GM23338 (cell line): Measurements from ENCODE around the gene TAGLN. TPM values are rescaled to one million over a fixed set of nuclear protein-coding genes. Genes with fewer than 3 reads are reported as not detected.

Source experiments
- ATAC-seq: fragments of 200-7000 bp; cut with Tn5 transposase; 3 replicates; pipeline ENCODE4 v1.9.1; 2020
- DNase-seq: peaks from one replicate; pipeline ENCODE4 v3.0.0-alpha.2; 2015; ENCODE audit warnings: low spot score
- H2AFZ ChIP-seq: fragments of 200-600 bp; sonication (generic); 2 replicates; pipeline ENCODE4 v1.8.0; 2016; ENCODE audit warnings: antibody characterized with exemption, mild to moderate bottlenecking, moderate library complexity
- H3F3A ChIP-seq: fragments of 200-600 bp; sonication (generic); replicated peaks from 2 replicates; pipeline ENCODE4 v1.8.0; 2017; ENCODE audit warnings: antibody characterized with exemption, mixed run types, low read depth
- H3K27ac ChIP-seq: fragments of 200-600 bp; sonication (generic); 2 replicates; pipeline ENCODE4 v1.6.1; 2016; ENCODE audit warnings: low read depth
- H3K27me3 ChIP-seq: fragments of 200-600 bp; sonication (generic); 2 replicates; pipeline ENCODE4 v1.8.0; 2016; ENCODE audit warnings: mild to moderate bottlenecking, mixed run types, moderate library complexity; ENCODE audit not compliant: insufficient read depth
- H3K36me3 ChIP-seq: fragments of 200-600 bp; sonication (generic); 2 replicates; pipeline ENCODE4 v1.8.0; 2016; ENCODE audit warnings: mild to moderate bottlenecking; ENCODE audit not compliant: insufficient read depth
- H3K4me1 ChIP-seq: fragments of 200-600 bp; sonication (generic); 2 replicates; pipeline ENCODE4 v1.8.0; 2016; ENCODE audit warnings: mild to moderate bottlenecking, moderate library complexity; ENCODE audit not compliant: insufficient read depth
- H3K4me2 ChIP-seq: fragments of 200-600 bp; sonication (generic); 2 replicates; pipeline ENCODE4 v1.7.1; 2017; ENCODE audit warnings: mixed run types
- H3K4me3 ChIP-seq: fragments of 200-600 bp; sonication (generic); 2 replicates; pipeline ENCODE4 v1.6.1; 2016; ENCODE audit warnings: mixed run types
- H3K79me2 ChIP-seq: fragments of 200-600 bp; sonication (generic); replicated peaks from 2 replicates; pipeline ENCODE4 v1.8.0; 2017; ENCODE audit warnings: mild to moderate bottlenecking; ENCODE audit not compliant: insufficient read depth
- H3K9me2 ChIP-seq: fragments of 200-600 bp; sonication (generic); 2 replicates; pipeline ENCODE4 v1.8.0; 2017; ENCODE audit not compliant: insufficient read depth
- H4K20me1 ChIP-seq: fragments of 200-600 bp; sonication (generic); replicated peaks from 2 replicates; pipeline ENCODE4 v1.8.0; 2017; ENCODE audit warnings: mild to moderate bottlenecking; ENCODE audit not compliant: insufficient read depth
- H3K27ac Mint-ChIP-seq: 2 replicates; pipeline ENCODE4 v1.8.0; 2020; ENCODE audit warnings: inconsistent platforms, mild to moderate bottlenecking, moderate library complexity, mixed read lengths
- H3K27me3 Mint-ChIP-seq: 3 replicates; pipeline ENCODE4 v1.8.0; 2022; ENCODE audit warnings: low read depth, mild to moderate bottlenecking, moderate library complexity, mixed read lengths, inconsistent platforms; ENCODE audit not compliant: insufficient read depth, poor library complexity
- H3K36me3 Mint-ChIP-seq: 3 replicates; pipeline ENCODE4 v1.8.0; 2021; ENCODE audit warnings: low read depth, mild to moderate bottlenecking, inconsistent platforms, moderate library complexity, mixed read lengths
- H3K4me1 Mint-ChIP-seq: 3 replicates; pipeline ENCODE4 v1.8.0; 2020; ENCODE audit warnings: mild to moderate bottlenecking, inconsistent platforms, mixed read lengths
- H3K4me3 Mint-ChIP-seq: 3 replicates; pipeline ENCODE4 v1.8.0; 2021; ENCODE audit warnings: moderate library complexity, mild to moderate bottlenecking, inconsistent platforms, mixed read lengths
- H3K9me3 Mint-ChIP-seq: 3 replicates; pipeline ENCODE4 v1.8.0; 2020; ENCODE audit warnings: moderate library complexity, mild to moderate bottlenecking, inconsistent platforms, mixed read lengths
- CREB1 ChIP-seq: fragments of 250-450 bp; sonication (Bioruptor Pico); IDR thresholded peaks from 2 replicates; pipeline ENCODE4 v1.5.0; 2020; ENCODE audit warnings: low read depth, mild to moderate bottlenecking, moderate library complexity
- CTCF ChIP-seq, 2 experiments: fragments of 200-600 bp in 1 of 2; sonication (generic) in 1 of 2; conservative IDR thresholded peaks; 2 replicates each; pipeline versions ENCODE4 v1.5.1 to v1.6.1; 2016 to 2017; ENCODE audit warnings: antibody characterized with exemption in 2 of 2, low read depth in 2 of 2, mild to moderate bottlenecking in 2 of 2, moderate library complexity in 1 of 2
- EZH2 ChIP-seq: fragments of 200-600 bp; sonication (generic); IDR thresholded peaks from one replicate; pipeline ENCODE4 v1.8.0; 2017; ENCODE audit warnings: antibody characterized with exemption, mild to moderate bottlenecking, low read depth; ENCODE audit not compliant: unreplicated experiment
- JUNB ChIP-seq: IDR thresholded peaks from one replicate; pipeline ENCODE4 v1.6.1; 2016; ENCODE audit warnings: antibody characterized with exemption; ENCODE audit not compliant: unreplicated experiment
- NANOG ChIP-seq: IDR thresholded peaks from 2 replicates; pipeline ENCODE4 v1.6.1; 2016; ENCODE audit warnings: antibody characterized with exemption, borderline replicate concordance
- POLR2AphosphoS5 ChIP-seq: IDR thresholded peaks from 2 replicates; pipeline ENCODE4 v1.6.1; 2016; ENCODE audit warnings: antibody characterized with exemption, low read depth
- REST ChIP-seq: IDR thresholded peaks from one replicate; pipeline ENCODE4 v1.6.1; 2018; ENCODE audit warnings: antibody characterized with exemption; ENCODE audit not compliant: unreplicated experiment
- STAT1 ChIP-seq: IDR thresholded peaks from one replicate; pipeline ENCODE4 v1.6.1; 2016; ENCODE audit warnings: antibody characterized with exemption; ENCODE audit not compliant: unreplicated experiment
- ZNF114 ChIP-seq: fragments of 250-450 bp; sonication (Bioruptor Pico); IDR thresholded peaks from 2 replicates; pipeline ENCODE4 v1.5.0; 2020; ENCODE audit warnings: mild to moderate bottlenecking, moderate library complexity
- ZNF331 ChIP-seq: fragments of 250-450 bp; sonication (Bioruptor Pico); IDR thresholded peaks from 2 replicates; pipeline ENCODE4 v1.5.0; 2020; ENCODE audit warnings: low read depth, mild to moderate bottlenecking, moderate library complexity
- polyA plus RNA-seq: library from polyadenylated mRNA; unstranded; fragments of >200 nt; fragmentation: Nextera tagmentation; extraction: Ambion mirVana; gene quantifications from 2 replicates; pipeline ENCODE4 v1.2.1, GENCODE V29; 2016
- total RNA-seq: library from RNA; depleted of rRNA; stranded (reverse); fragments of >200 nt; shearing (Covaris generic); gene quantifications from 2 replicates; pipeline ENCODE4 v1.2.3, GENCODE V29; 2014
- TF ChIP-seq, protein P1 (sequence below): IDR thresholded peaks from 2 replicates; pipeline ENCODE4 v1.6.1; 2016; ENCODE audit warnings: antibody characterized with exemption
- TF ChIP-seq, protein P2 (sequence below): fragments of 250-450 bp; sonication (Bioruptor Pico); IDR thresholded peaks from 2 replicates; pipeline ENCODE4 v1.5.0; 2020; ENCODE audit warnings: mild to moderate bottlenecking, moderate library complexity

The TAGLN gene
- total and polyA plus RNA-seq, 2 experiments from 2014 or later = 86.8 to 130 TPM

DNA sequence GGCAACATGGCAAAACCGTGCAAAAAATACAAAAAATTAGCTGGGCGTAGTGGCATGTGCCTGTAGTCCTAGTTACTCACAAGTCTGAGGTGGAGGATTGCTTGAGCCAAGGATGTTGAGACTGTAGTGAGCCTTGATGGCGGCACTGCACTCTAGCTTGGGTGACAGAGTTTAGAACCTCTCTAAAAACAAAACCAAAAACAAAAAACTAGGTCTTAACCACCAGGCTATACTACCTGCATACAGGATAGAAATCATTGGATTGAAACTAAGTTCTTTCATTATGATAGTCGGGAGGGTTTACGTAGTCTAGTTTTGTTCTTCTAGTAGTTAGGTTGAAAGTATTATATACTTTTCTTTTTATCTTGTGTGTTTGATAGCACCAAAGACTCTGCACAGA lies 39.1 kb downstream of the TAGLN start:
- no peak overlapping the region for H3K4me2 ChIP-seq
- 0 out of 2 replicates have a peak, but pooled peaks cover 8% of the 10 kb centered on the region for H3F3A ChIP-seq
- no peak for DNase-seq
- H3K4me3 ChIP-seq = no peak overlapping the region
- Mint-ChIP-seq H3K9me3 (no peaks in the 10 kb centered on the region), H3K27me3 (peaks cover 1% of the 10 kb centered on the region), H3K4me3 (no peak overlapping the region), H3K36me3 (peaks cover 35% of the 10 kb centered on the region), H3K27ac (no peak overlapping the region), H3K4me1 (peaks cover 12% of the 10 kb centered on the region)
- peaks cover 19% of the 10 kb centered on the region; the same call in 1 of the 2 replicates for H3K36me3 ChIP-seq
- H2AFZ ChIP-seq = no peak overlapping the region
- no peak for ATAC-seq
- peaks cover 21% of the 10 kb centered on the region for H3K79me2 ChIP-seq
- H3K27me3 ChIP-seq = no peaks in the 10 kb centered on the region
- no peaks in the 10 kb centered on the region; the same call in 1 of the 2 replicates for H3K4me1 ChIP-seq
- TF ChIP-seq, protein P1, sequence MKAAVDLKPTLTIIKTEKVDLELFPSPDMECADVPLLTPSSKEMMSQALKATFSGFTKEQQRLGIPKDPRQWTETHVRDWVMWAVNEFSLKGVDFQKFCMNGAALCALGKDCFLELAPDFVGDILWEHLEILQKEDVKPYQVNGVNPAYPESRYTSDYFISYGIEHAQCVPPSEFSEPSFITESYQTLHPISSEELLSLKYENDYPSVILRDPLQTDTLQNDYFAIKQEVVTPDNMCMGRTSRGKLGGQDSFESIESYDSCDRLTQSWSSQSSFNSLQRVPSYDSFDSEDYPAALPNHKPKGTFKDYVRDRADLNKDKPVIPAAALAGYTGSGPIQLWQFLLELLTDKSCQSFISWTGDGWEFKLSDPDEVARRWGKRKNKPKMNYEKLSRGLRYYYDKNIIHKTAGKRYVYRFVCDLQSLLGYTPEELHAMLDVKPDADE = no peak
- TF ChIP-seq POLR2AphosphoS5 (no peak), CTCF (conservative IDR thresholded peaks at IDR 0.05; ENCODE audit: low read depth in 2 of 2) (no peak), STAT1 (no peak), REST (no peak), CREB1 (no peak), ZNF331 (CRISPR knock-in tag) (no peak), EZH2 (no peak), JUNB (no peak), ZNF114 (no peak), NANOG (no peak)
- TF ChIP-seq, protein P2, sequence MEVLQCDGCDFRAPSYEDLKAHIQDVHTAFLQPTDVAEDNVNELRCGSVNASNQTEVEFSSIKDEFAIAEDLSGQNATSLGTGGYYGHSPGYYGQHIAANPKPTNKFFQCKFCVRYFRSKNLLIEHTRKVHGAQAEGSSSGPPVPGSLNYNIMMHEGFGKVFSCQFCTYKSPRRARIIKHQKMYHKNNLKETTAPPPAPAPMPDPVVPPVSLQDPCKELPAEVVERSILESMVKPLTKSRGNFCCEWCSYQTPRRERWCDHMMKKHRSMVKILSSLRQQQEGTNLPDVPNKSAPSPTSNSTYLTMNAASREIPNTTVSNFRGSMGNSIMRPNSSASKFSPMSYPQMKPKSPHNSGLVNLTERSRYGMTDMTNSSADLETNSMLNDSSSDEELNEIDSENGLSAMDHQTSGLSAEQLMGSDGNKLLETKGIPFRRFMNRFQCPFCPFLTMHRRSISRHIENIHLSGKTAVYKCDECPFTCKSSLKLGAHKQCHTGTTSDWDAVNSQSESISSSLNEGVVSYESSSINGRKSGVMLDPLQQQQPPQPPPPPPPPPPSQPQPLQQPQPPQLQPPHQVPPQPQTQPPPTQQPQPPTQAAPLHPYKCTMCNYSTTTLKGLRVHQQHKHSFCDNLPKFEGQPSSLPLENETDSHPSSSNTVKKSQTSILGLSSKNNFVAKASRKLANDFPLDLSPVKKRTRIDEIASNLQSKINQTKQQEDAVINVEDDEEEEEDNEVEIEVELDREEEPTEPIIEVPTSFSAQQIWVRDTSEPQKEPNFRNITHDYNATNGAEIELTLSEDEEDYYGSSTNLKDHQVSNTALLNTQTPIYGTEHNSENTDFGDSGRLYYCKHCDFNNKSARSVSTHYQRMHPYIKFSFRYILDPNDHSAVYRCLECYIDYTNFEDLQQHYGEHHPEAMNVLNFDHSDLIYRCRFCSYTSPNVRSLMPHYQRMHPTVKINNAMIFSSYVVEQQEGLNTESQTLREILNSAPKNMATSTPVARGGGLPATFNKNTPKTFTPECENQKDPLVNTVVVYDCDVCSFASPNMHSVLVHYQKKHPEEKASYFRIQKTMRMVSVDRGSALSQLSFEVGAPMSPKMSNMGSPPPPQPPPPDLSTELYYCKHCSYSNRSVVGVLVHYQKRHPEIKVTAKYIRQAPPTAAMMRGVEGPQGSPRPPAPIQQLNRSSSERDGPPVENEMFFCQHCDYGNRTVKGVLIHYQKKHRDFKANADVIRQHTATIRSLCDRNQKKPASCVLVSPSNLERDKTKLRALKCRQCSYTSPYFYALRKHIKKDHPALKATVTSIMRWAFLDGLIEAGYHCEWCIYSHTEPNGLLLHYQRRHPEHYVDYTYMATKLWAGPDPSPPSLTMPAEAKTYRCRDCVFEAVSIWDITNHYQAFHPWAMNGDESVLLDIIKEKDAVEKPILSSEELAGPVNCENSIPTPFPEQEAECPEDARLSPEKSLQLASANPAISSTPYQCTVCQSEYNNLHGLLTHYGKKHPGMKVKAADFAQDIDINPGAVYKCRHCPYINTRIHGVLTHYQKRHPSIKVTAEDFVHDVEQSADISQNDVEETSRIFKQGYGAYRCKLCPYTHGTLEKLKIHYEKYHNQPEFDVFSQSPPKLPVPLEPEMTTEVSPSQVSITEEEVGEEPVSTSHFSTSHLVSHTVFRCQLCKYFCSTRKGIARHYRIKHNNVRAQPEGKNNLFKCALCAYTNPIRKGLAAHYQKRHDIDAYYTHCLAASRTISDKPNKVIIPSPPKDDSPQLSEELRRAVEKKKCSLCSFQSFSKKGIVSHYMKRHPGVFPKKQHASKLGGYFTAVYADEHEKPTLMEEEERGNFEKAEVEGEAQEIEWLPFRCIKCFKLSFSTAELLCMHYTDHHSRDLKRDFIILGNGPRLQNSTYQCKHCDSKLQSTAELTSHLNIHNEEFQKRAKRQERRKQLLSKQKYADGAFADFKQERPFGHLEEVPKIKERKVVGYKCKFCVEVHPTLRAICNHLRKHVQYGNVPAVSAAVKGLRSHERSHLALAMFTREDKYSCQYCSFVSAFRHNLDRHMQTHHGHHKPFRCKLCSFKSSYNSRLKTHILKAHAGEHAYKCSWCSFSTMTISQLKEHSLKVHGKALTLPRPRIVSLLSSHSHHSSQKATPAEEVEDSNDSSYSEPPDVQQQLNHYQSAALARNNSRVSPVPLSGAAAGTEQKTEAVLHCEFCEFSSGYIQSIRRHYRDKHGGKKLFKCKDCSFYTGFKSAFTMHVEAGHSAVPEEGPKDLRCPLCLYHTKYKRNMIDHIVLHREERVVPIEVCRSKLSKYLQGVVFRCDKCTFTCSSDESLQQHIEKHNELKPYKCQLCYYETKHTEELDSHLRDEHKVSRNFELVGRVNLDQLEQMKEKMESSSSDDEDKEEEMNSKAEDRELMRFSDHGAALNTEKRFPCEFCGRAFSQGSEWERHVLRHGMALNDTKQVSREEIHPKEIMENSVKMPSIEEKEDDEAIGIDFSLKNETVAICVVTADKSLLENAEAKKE (CRISPR knock-in tag) = no peak
- peaks cover 6% of the 10 kb centered on the region for H4K20me1 ChIP-seq
- no peak overlapping the region for H3K27ac ChIP-seq
- H3K9me2 ChIP-seq = no peaks in the 10 kb centered on the region
